ENCODE results near the gene FXR1. TPM values are rescaled to one million over a fixed set of nuclear protein-coding genes. Genes with fewer than 3 reads are reported as not detected.

The FXR1 gene
- total and polyA plus RNA-seq, 2 of the 4 experiments (the other 2 are of a cell fraction) = 110 to 182 TPM

DNA sequence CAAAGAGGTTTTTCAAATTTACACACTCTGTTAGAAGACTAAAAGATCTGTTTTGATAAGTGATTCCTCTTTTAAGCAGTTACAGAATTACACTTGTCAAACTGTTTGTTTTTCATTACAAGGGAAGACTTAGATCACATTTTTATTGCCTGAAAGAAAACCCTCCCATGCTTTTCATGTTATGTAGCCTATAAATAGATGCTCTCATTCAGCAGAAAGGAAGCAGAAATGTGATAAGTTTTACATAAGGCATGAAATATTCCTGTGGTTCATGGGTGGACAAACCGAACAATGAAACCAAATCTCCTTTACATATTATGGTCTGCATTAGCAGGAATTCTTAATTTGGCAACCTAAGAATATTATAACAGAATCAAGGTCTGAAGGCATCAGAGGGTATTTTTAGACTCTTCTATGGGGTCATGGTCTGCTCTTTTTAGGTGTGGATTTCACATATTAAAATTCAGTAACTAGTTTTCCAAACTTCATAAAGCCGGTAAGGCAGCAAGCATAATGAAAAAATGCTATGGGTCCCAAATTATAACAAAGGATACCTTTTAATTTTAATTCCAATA lies 37.3 kb upstream of the FXR1 start:
- no peak overlapping the region for H4K8ac ChIP-seq (ENCODE audit: low read depth in 2 of 2, low read length in 2 of 2)
- H3K36me3 ChIP-seq (ENCODE audit: control insufficient read depth, insufficient read depth, low read length) = no peaks in the 10 kb centered on the region
- H2AK5ac ChIP-seq (ENCODE audit: low read depth, low read length) = no peak overlapping the region
- H3K9me1 ChIP-seq (ENCODE audit: insufficient read depth, low read length) = no peaks in the 10 kb centered on the region
- dilution Hi-C loops (cut with HindIII; ENCODE audit: low sequenced_read_pairs, unreplicated experiment) = no loop called here
- no peak overlapping the region for H3K14ac ChIP-seq (replicated peaks; ENCODE audit: low read depth, low read length)
- no peak overlapping the region for H3K4me2 ChIP-seq (ENCODE audit: low read depth, low read length)
- H2BK120ac ChIP-seq (ENCODE audit: low read depth, low read length) = no peak overlapping the region
- no peak overlapping the region for H2AK9ac ChIP-seq (replicated peaks; ENCODE audit: low read depth, low read length, poor library complexity)
- in situ Hi-C loops (cut with MboI; ENCODE audit: low sequenced_read_pairs) = no loop called here
- H2BK5ac ChIP-seq (ENCODE audit: low read depth, low read length, poor library complexity, severe bottlenecking) = no peak overlapping the region
- WGBS, 2 experiments (ENCODE audit: extremely low coverage in 2 of 2, insufficient read length in 1 of 2) = no CpG with 5 or more reads among the region's 2 CpGs
- H3K23ac ChIP-seq (ENCODE audit: low read depth, low read length) = no peak overlapping the region
- CTCF ChIA-PET = no interaction called here
- H3K9ac ChIP-seq (ENCODE audit: low read depth, low read length) = no peak overlapping the region
- intact Hi-C loops (cut with micrococcal nuclease) = no loop called here
- H3K79me1 ChIP-seq (ENCODE audit: low read depth in 1 of 2, low read length in 2 of 2) = no peaks in the 10 kb centered on the region
- H2AFZ ChIP-seq (replicated peaks; ENCODE audit: low read length, poor library complexity) = no peak overlapping the region
- no peak overlapping the region for H3K4me3 ChIP-seq (ENCODE audit: insufficient read depth, low read depth, low read length)
- DNase-seq (no peak), ATAC-seq (ENCODE audit: low read depth) (no peak)
- POLR2A ChIA-PET (ENCODE audit: unreplicated experiment) = no interaction called here
- H2BK20ac ChIP-seq (ENCODE audit: low read depth, low read length) = no peak overlapping the region
- no peaks in the 10 kb centered on the region for H4K20me1 ChIP-seq (ENCODE audit: insufficient read depth, low read length)
- TF ChIP-seq POLR2A (IDR thresholded peaks at IDR 0.05; ENCODE audit: low read depth, low read length) (no peak), CHD1 (IDR thresholded peaks at IDR 0.05; ENCODE audit: low read depth, low read length) (no peak), RAD21 (IDR thresholded peaks at IDR 0.05; ENCODE audit: low read length) (no peak)
- no peak overlapping the region for H2BK15ac ChIP-seq (ENCODE audit: low read depth, low read length)
- H3K18ac ChIP-seq (ENCODE audit: low read depth, low read length) = no peak overlapping the region
- H4K5ac ChIP-seq (ENCODE audit: low read depth, low read length) = no peak overlapping the region
- no TSS peak for BruUV-seq (replicated peaks)
- no peak overlapping the region for H3K27ac ChIP-seq (ENCODE audit: insufficient read depth, low read length)
- no peak overlapping the region for H3K56ac ChIP-seq (ENCODE audit: extremely low read depth, insufficient read depth, low read length)
- no peaks in the 10 kb centered on the region for H3K27me3 ChIP-seq (ENCODE audit: control insufficient read depth, insufficient read depth, low read length)
- no peak overlapping the region for H4K91ac ChIP-seq (ENCODE audit: insufficient read depth, low read depth, low read length)
- H3K9me3 ChIP-seq (ENCODE audit: control insufficient read depth, insufficient read depth, low read length) = no peaks in the 10 kb centered on the region
- no peaks in the 10 kb centered on the region for H3K4me1 ChIP-seq (ENCODE audit: control insufficient read depth, insufficient read depth, low read length)
- H3K4ac ChIP-seq (ENCODE audit: low read depth, low read length) = no peak overlapping the region
